H1 (cell line): ENCODE data around the gene ARFRP1. TPM values are rescaled to one million over a fixed set of nuclear protein-coding genes. Genes with fewer than 3 reads are reported as not detected.

Source experiments
- CTCF ChIA-PET: fragments of 300-600 bp; sonication (Branson Sonifier 250); formaldehyde crosslinking; loops from one replicate; lab custom pipeline; 2021; ENCODE audit not compliant: partially characterized antibody; lab: Charles Lee
- POLR2A ChIA-PET: fragments of 300-600 bp; sonication (Branson Sonifier 250); formaldehyde crosslinking; loops from one replicate; lab custom pipeline; 2021; ENCODE audit warnings: inconsistent platforms; ENCODE audit not compliant: partially characterized antibody; lab: Charles Lee
- DNase-seq, 2 experiments: peaks; one replicate each; pipeline versions ENCODE4 v3.0.0 to v3.0.0-alpha.2; 2010 to 2022; ENCODE audit warnings: low spot score in 2 of 2, low read depth in 1 of 2, mixed read lengths in 1 of 2
- FAIRE-seq: peaks from 2 replicates; lab custom pipeline; 2011; peaks lifted over from hg19 to GRCh38; lab: Jason Lieb, UNC
- H2AFZ ChIP-seq: 2 replicates; pipeline ENCODE4 v1.8.1; 2012; ENCODE audit warnings: low read length, inconsistent platforms
- H2AK5ac ChIP-seq: 2 replicates; pipeline ENCODE4 v1.6.1; 2013; ENCODE audit warnings: low read depth, low read length
- H2BK120ac ChIP-seq: replicated peaks from 2 replicates; pipeline ENCODE3; 2013; ENCODE audit warnings: low read depth, low read length, inconsistent platforms
- H2BK12ac ChIP-seq: 2 replicates; pipeline ENCODE4 v1.6.1; 2013; ENCODE audit warnings: low read depth, low read length
- H2BK15ac ChIP-seq: 2 replicates; pipeline ENCODE4 v1.6.1; 2013; ENCODE audit warnings: low read length
- H2BK20ac ChIP-seq: 2 replicates; pipeline ENCODE4 v1.6.1; 2013; ENCODE audit warnings: low read length
- H2BK5ac ChIP-seq: 2 replicates; pipeline ENCODE4 v1.6.1; 2013; ENCODE audit warnings: low read depth, low read length
- H3K14ac ChIP-seq: 2 replicates; pipeline ENCODE4 v1.6.1; 2013; ENCODE audit warnings: inconsistent platforms; ENCODE audit not compliant: insufficient read length
- H3K18ac ChIP-seq: 2 replicates; pipeline ENCODE4 v1.6.1; 2013; ENCODE audit warnings: low read length; ENCODE audit errors: extremely low read depth
- H3K23ac ChIP-seq: 2 replicates; pipeline ENCODE4 v1.6.1; 2013; ENCODE audit warnings: inconsistent platforms; ENCODE audit not compliant: insufficient read length
- H3K23me2 ChIP-seq: 2 replicates; pipeline ENCODE4 v1.6.1; 2013; ENCODE audit warnings: low read depth, low read length
- H3K27ac ChIP-seq: 2 replicates; pipeline ENCODE4 v1.6.1; 2011; ENCODE audit warnings: low read depth, low read length, inconsistent platforms
- H3K27me3 ChIP-seq, 4 experiments: replicated peaks in 1 of 4; 1 replicate in 1 of 4; 2 replicates in 3 of 4; pipeline versions ENCODE4 v1.6.1 to v1.8.1; 2011 to 2013; ENCODE audit warnings: low read length in 3 of 4, mild to moderate bottlenecking in 3 of 4, inconsistent platforms in 2 of 4, mixed read lengths in 2 of 4, moderate library complexity in 1 of 4; ENCODE audit not compliant: control insufficient read depth in 3 of 4, insufficient read depth in 3 of 4; ENCODE audit errors: extremely low read depth in 1 of 4
- H3K36me3 ChIP-seq, 4 experiments: 2 replicates each; pipeline versions ENCODE4 v1.6.1 to v1.8.1; 2011 to 2013; ENCODE audit warnings: mild to moderate bottlenecking in 4 of 4, low read length in 3 of 4, moderate library complexity in 2 of 4, control low read depth in 1 of 4, inconsistent platforms in 1 of 4; ENCODE audit not compliant: insufficient read depth in 4 of 4, control insufficient read depth in 2 of 4
- H3K4ac ChIP-seq: replicated peaks from 2 replicates; pipeline ENCODE3; 2013; ENCODE audit warnings: low read length, low read depth, mixed read lengths, inconsistent platforms; ENCODE audit not compliant: insufficient read length
- H3K4me1 ChIP-seq, 4 experiments: replicated peaks in 1 of 4; 1 replicate in 1 of 4; 2 replicates in 3 of 4; pipeline versions ENCODE4 v1.6.1 to v1.8.1; 2011 to 2013; ENCODE audit warnings: low read length in 3 of 4, inconsistent platforms in 2 of 4, mixed read lengths in 1 of 4; ENCODE audit not compliant: insufficient read depth in 4 of 4, control insufficient read depth in 3 of 4
- H3K4me2 ChIP-seq, 2 experiments: 2 replicates each; pipeline versions ENCODE4 v1.6.1 to v1.8.1; 2011 to 2013; ENCODE audit warnings: low read depth in 2 of 2, low read length in 2 of 2, control low read depth in 1 of 2, inconsistent platforms in 1 of 2, mild to moderate bottlenecking in 1 of 2; ENCODE audit not compliant: insufficient read depth in 1 of 2
- H3K4me3 ChIP-seq, 4 experiments: fragments of 200-600, 300-600 bp in 1 of 4; sonication (generic), shearing (Covaris generic), sonication (Bioruptor Twin) in 1 of 4; 2 replicates each; pipeline versions ENCODE4 v1.5.1 to v1.8.1; 2011 to 2016; ENCODE audit warnings: low read length in 4 of 4, low read depth in 3 of 4, control low read depth in 2 of 4, inconsistent platforms in 2 of 4, mild to moderate bottlenecking in 2 of 4, mixed read lengths in 1 of 4, moderate library complexity in 1 of 4; ENCODE audit not compliant: insufficient read depth in 2 of 4; ENCODE audit errors: extremely low read depth in 1 of 4
- H3K56ac ChIP-seq: replicated peaks from 2 replicates; pipeline ENCODE3; 2013; ENCODE audit warnings: low read depth, mild to moderate bottlenecking, mixed read lengths, low read length, inconsistent platforms; ENCODE audit not compliant: insufficient read length
- H3K79me1 ChIP-seq: 2 replicates; pipeline ENCODE4 v1.6.1; 2013; ENCODE audit warnings: low read depth, low read length, control low read depth
- H3K79me2 ChIP-seq, 2 experiments: 2 replicates each; pipeline versions ENCODE4 v1.6.1 to v1.8.1; 2012 to 2013; ENCODE audit warnings: low read length in 2 of 2, mild to moderate bottlenecking in 2 of 2, inconsistent platforms in 1 of 2; ENCODE audit not compliant: insufficient read depth in 2 of 2, control insufficient read depth in 1 of 2
- H3K9ac ChIP-seq, 4 experiments: replicated peaks in 1 of 4; 1 replicate in 1 of 4; 2 replicates in 3 of 4; pipeline versions ENCODE4 v1.6.1 to v1.8.1; 2011 to 2013; ENCODE audit warnings: low read depth in 3 of 4, low read length in 3 of 4, control low read depth in 2 of 4, mild to moderate bottlenecking in 2 of 4, moderate library complexity in 2 of 4, inconsistent platforms in 1 of 4; ENCODE audit errors: extremely low read depth in 1 of 4
- H3K9me3 ChIP-seq, 2 experiments: 2 replicates each; pipeline versions ENCODE4 v1.6.1 to v1.8.1; 2012 to 2013; ENCODE audit warnings: mild to moderate bottlenecking in 2 of 2, moderate library complexity in 2 of 2, control low read depth in 1 of 2, inconsistent platforms in 1 of 2, low read depth in 1 of 2, low read length in 1 of 2, mixed read lengths in 1 of 2; ENCODE audit not compliant: insufficient read depth in 2 of 2
- H4K20me1 ChIP-seq, 2 experiments: replicated peaks in 1 of 2; 2 replicates each; pipeline versions ENCODE3 to v1.8.1; 2011 to 2013; ENCODE audit warnings: inconsistent platforms in 2 of 2, low read length in 2 of 2, mild to moderate bottlenecking in 1 of 2; ENCODE audit not compliant: insufficient read depth in 2 of 2, control insufficient read depth in 1 of 2
- H4K5ac ChIP-seq: 2 replicates; pipeline ENCODE4 v1.6.1; 2013; ENCODE audit warnings: low read length, low read depth, mixed read lengths, inconsistent platforms; ENCODE audit not compliant: insufficient read length
- H4K8ac ChIP-seq: 2 replicates; pipeline ENCODE4 v1.8.0; 2013; ENCODE audit warnings: mild to moderate bottlenecking, moderate library complexity, low read length, inconsistent platforms; ENCODE audit not compliant: insufficient read depth; ENCODE audit errors: extremely low read depth
- H4K91ac ChIP-seq: replicated peaks from 2 replicates; pipeline ENCODE3; 2013; ENCODE audit warnings: low read length, mixed read lengths, inconsistent platforms; ENCODE audit not compliant: insufficient read length
- CTCF ChIP-seq, 3 experiments: IDR thresholded peaks; 1 replicate in 2 of 3; 2 replicates in 1 of 3; pipeline versions ENCODE4 v1.5.1 to v1.6.1; 2011; ENCODE audit warnings: low read length in 3 of 3, mild to moderate bottlenecking in 3 of 3, inconsistent platforms in 2 of 3, low read depth in 1 of 3, moderate library complexity in 1 of 3; ENCODE audit not compliant: insufficient read depth in 1 of 3; ENCODE audit errors: control extremely low read depth in 1 of 3
- FOSL1 ChIP-seq: IDR thresholded peaks from 2 replicates; pipeline ENCODE4 v1.6.1; 2011; ENCODE audit warnings: mild to moderate bottlenecking, low read depth, low read length, moderate library complexity; ENCODE audit not compliant: insufficient read depth
- JUND ChIP-seq: IDR thresholded peaks from 2 replicates; pipeline ENCODE4 v1.6.1; 2011; ENCODE audit warnings: mild to moderate bottlenecking, improper control_type of control experiment, low read length
- POLR2A ChIP-seq, 2 experiments: IDR thresholded peaks; 1 replicate in 1 of 2; 2 replicates in 1 of 2; pipeline ENCODE4 v1.6.1; 2011; ENCODE audit warnings: low read depth in 2 of 2, low read length in 2 of 2, mild to moderate bottlenecking in 2 of 2; ENCODE audit errors: control extremely low read depth in 1 of 2
- RAD21 ChIP-seq, 2 experiments: IDR thresholded peaks in 1 of 2; conservative IDR thresholded peaks in 1 of 2; 2 replicates each; pipeline ENCODE4 v1.6.1; 2011; ENCODE audit warnings: low read depth in 2 of 2, low read length in 2 of 2, improper control_type of control experiment in 1 of 2, inconsistent platforms in 1 of 2, mild to moderate bottlenecking in 1 of 2, moderate library complexity in 1 of 2
- TCF12 ChIP-seq: IDR thresholded peaks from 2 replicates; pipeline ENCODE4 v1.6.1; 2011; ENCODE audit warnings: low read depth, mild to moderate bottlenecking, low read length
- TEAD4 ChIP-seq: IDR thresholded peaks from 2 replicates; pipeline ENCODE4 v1.6.1; 2012; ENCODE audit warnings: low read depth, low read length, inconsistent platforms, mixed read lengths
- WGBS, 2 experiments: shearing (Covaris generic) in 1 of 2; methylation state at CpG; one replicate each; pipeline versions ENCODE4 v1.1.6 to v1.1.7; 2013 to 2015; ENCODE audit warnings: low lambda C conversion rate in 2 of 2, mixed read lengths in 2 of 2, inconsistent platforms in 1 of 2, low coverage in 1 of 2, missing lambda C conversion rate in 1 of 2; ENCODE audit not compliant: insufficient replicate concordance in 2 of 2, insufficient coverage in 1 of 2, insufficient read length in 1 of 2; ENCODE audit errors: extremely low coverage in 1 of 2, missing lambda C conversion rate in 1 of 2; 5-methylcytosine and 5-hydroxymethylcytosine counted together
- polyA plus RNA-seq, 7 experiments: library from polyadenylated mRNA; depleted of rRNA in 3 of 7; stranded (reverse) in 5 of 7; unstranded in 2 of 7; fragments of >200 nt in 5 of 7; fragments of 200-250 nt in 2 of 7; gene quantifications; 1 replicate in 5 of 7; 2 replicates in 1 of 7; 4 replicates in 1 of 7; pipeline versions ENCODE4 v1.2.1 to v1.2.3, GENCODE V29; 2011 to 2013; ENCODE audit warnings: missing spikeins in 2 of 7, mixed read lengths in 2 of 7
- total RNA-seq: library from RNA; stranded (reverse); fragmentation: NEBNext Ultra II Directional; extraction: Animal tissue kit (Norgen Biotek cat#: 25700); gene quantifications from 2 replicates; pipeline ENCODE4 v1.2.1, GENCODE V29; 2021

Gene ARFRP1
- total and polyA plus RNA-seq, 2 of the 8 experiments (the other 6 are each of a cell fraction or from before 2014, with no cell fraction given): 12.9 to 22.9 TPM

GRCh38 chr20:63744574-63745423 lies 37.0 kb upstream of the ARFRP1 start:
- H3K27me3 ChIP-seq: no peaks in the 10 kb centered on the region
- no peak overlapping the region for H2BK120ac ChIP-seq
- WGBS, 2 experiments: 85% methylated on average over 20 of the region's 25 CpGs; no CpG with 5 or more reads in 1 of the 2 experiments
- peaks cover 0 to 3% of the 10 kb centered on the region in 2 experiments for H4K20me1 ChIP-seq
- ChIA-PET CTCF (interaction anchor here (0.6 to 1.2 kb wide), 4 partner anchors 31 to 118 kb away, joined by 3 read pairs; no protein-coding TSS in a partner anchor), POLR2A (interaction anchor here (0.8 to 1.3 kb wide), 2 partner anchors 9 to 120 kb away, joined by 4 read pairs; partner anchors contain the start of genes LIME1 and TPD52L2)
- H3K23me2 ChIP-seq: peaks cover 6% of the 10 kb centered on the region; the same call in 1 of the 2 replicates
- H2AFZ ChIP-seq: no peak overlapping the region
- no peaks in the 10 kb centered on the region for H3K79me2 ChIP-seq
- no peaks in the 10 kb centered on the region; the same call in 1 of the 2 replicates for H3K79me1 ChIP-seq
- no peak overlapping the region for H3K4me3 ChIP-seq
- no peak overlapping the region for H3K23ac ChIP-seq
- no peaks in the 10 kb centered on the region for H3K9me3 ChIP-seq
- H3K4ac ChIP-seq: no peak overlapping the region
- H2BK12ac ChIP-seq: no peak overlapping the region
- no peak overlapping the region for H3K14ac ChIP-seq
- no peak overlapping the region for H3K9ac ChIP-seq
- no peak overlapping the region for H2AK5ac ChIP-seq
- no peak overlapping the region for H2BK20ac ChIP-seq
- no peak overlapping the region for H3K18ac ChIP-seq
- no peak overlapping the region for H2BK5ac ChIP-seq
- no peak overlapping the region for H4K5ac ChIP-seq
- H3K4me1 ChIP-seq: peaks cover 0 to 8% (median 7%) of the 10 kb centered on the region in 4 experiments; a peak in 5 of 7 replicates
- no peak overlapping the region for H3K27ac ChIP-seq
- H4K91ac ChIP-seq: no peak overlapping the region
- no peak overlapping the region for H2BK15ac ChIP-seq
- H3K56ac ChIP-seq: no peak overlapping the region
- peaks cover 0 to 12% (median 6%) of the 10 kb centered on the region in 4 experiments; a peak in 3 of 8 replicates for H3K36me3 ChIP-seq
- no peak for DNase-seq
- FAIRE-seq: no peak
- H3K4me2 ChIP-seq: no peak overlapping the region
- no peak overlapping the region; the same call in 1 of the 2 replicates for H4K8ac ChIP-seq
- TF ChIP-seq JUND: no peak
- TF ChIP-seq TCF12: no peak
- no peak for TF ChIP-seq RAD21 (IDR thresholded peaks at IDR 0.05 in 1 of 2, conservative IDR thresholded peaks at IDR 0.05 in 1 of 2; ENCODE audit: low read depth in 2 of 2, low read length in 2 of 2)
- no peak for TF ChIP-seq TEAD4
- no peak for TF ChIP-seq POLR2A (IDR thresholded peaks at IDR 0.05; ENCODE audit: control extremely low read depth in 1 of 2, low read depth in 2 of 2, low read length in 2 of 2)
- no peak for TF ChIP-seq FOSL1
- TF ChIP-seq CTCF (IDR thresholded peaks at IDR 0.05; ENCODE audit: control extremely low read depth in 1 of 3, insufficient read depth in 1 of 3, low read depth in 1 of 3, low read length in 3 of 3): no peak
